Prostate gland (tissue), 2 donors: ENCODE results near the gene WARS2. TPM values are rescaled to one million over a fixed set of nuclear protein-coding genes. Genes with fewer than 3 reads are reported as not detected.

Source experiments
- DNase-seq: peaks from one replicate; pipeline ENCODE4 v3.0.0-alpha.2; 2019; ENCODE audit warnings: low spot score
- H3K27ac ChIP-seq, 2 donors: fragments of 200-600 bp; sonication (generic); 2 replicates each; pipeline ENCODE4 v1.5.1; 2017 to 2019
- H3K27me3 ChIP-seq: fragments of 200-600 bp; sonication (generic); replicated peaks from 2 replicates; pipeline ENCODE4 v1.5.1; 2019; ENCODE audit not compliant: insufficient read depth
- H3K36me3 ChIP-seq, 2 donors: fragments of 200-600 bp; sonication (generic); 1 replicate in 1 of 2; 2 replicates in 1 of 2; pipeline versions ENCODE4 v1.5.1 to v1.8.1; 2017 to 2019
- H3K4me1 ChIP-seq: fragments of 200-600 bp; sonication (generic); replicated peaks from 2 replicates; pipeline ENCODE4 v1.5.1; 2019
- H3K4me3 ChIP-seq, 2 donors: fragments of 200-600 bp; sonication (generic); 2 replicates each; pipeline ENCODE4 v1.5.1; 2017 to 2019
- H3K9me3 ChIP-seq: fragments of 200-600 bp; sonication (generic); 2 replicates; pipeline ENCODE4 v1.5.1; 2017
- CTCF ChIP-seq, 4 experiments: fragments of 200-600 bp in 2 of 4; fragments of 450-650 bp in 2 of 4; sonication (generic) in 2 of 4; IDR thresholded peaks; 1 replicate in 3 of 4; 2 replicates in 1 of 4; pipeline ENCODE4 v1.5.1; 2016 to 2019; ENCODE audit warnings: antibody characterized with exemption in 4 of 4, mild to moderate bottlenecking in 2 of 4, moderate library complexity in 2 of 4
- POLR2A ChIP-seq: fragments of 450-650 bp; IDR thresholded peaks from one replicate; pipeline ENCODE4 v1.6.1; 2016; ENCODE audit warnings: antibody characterized with exemption, mild to moderate bottlenecking
- POLR2AphosphoS5 ChIP-seq: sonication (generic); formaldehyde crosslinking; IDR thresholded peaks from one replicate; pipeline ENCODE4 v1.6.1; 2017; ENCODE audit warnings: antibody characterized with exemption
- WGBS: methylation state at CpG from one replicate; pipeline ENCODE4 v1.1.5; 2018; 5-methylcytosine and 5-hydroxymethylcytosine counted together
- intact Hi-C: fragments of 100-400 bp; cut with DNase I; formaldehyde crosslinking; loops from one replicate; pipeline ENCODE4 v1.14.2; 2022
- total RNA-seq, 2 donors: library from RNA; depleted of rRNA; stranded (reverse); fragments of >200 nt; gene quantifications; one replicate each; pipeline ENCODE4 v1.1.0, GENCODE V29; 2016

Gene WARS2
- total RNA-seq, 2 donors from 2014 or later = 15.6 to 22.0 TPM

- TF ChIP-seq POLR2AphosphoS5 (no peak), POLR2A (no peak), CTCF (IDR thresholded peaks at IDR 0.05) (no peak)
- H3K4me1 ChIP-seq = no peaks in the 10 kb centered on the region
- intact Hi-C loops = no loop called here
Measured at GRCh38 chr1:119102051-119102450, 38.4 kb downstream of the WARS2 start.

GRCh38 chr1:119101563-119101962 lies 38.9 kb downstream of the WARS2 start:
- no peak for TF ChIP-seq POLR2A
- TF ChIP-seq POLR2AphosphoS5 = peak; percentile 87
- DNase-seq = peak; percentile 43
- H3K27ac ChIP-seq = peak overlapping the region; percentile 56 to 77
- H3K36me3 ChIP-seq = no peaks in the 10 kb centered on the region
- intact Hi-C loops = no loop called here
- no peaks in the 10 kb centered on the region for H3K9me3 ChIP-seq
- H3K4me1 ChIP-seq = no peaks in the 10 kb centered on the region
- H3K27me3 ChIP-seq = no peaks in the 10 kb centered on the region
- 7% methylated on average over 1 of the region's 1 CpG for WGBS
- no peak overlapping the region for H3K4me3 ChIP-seq

More at GRCh38 chr1:119102051-119102450, 38.4 kb downstream of the WARS2 start:
- Histone ChIP-seq H3K27ac (peak overlapping the region; percentile 56 to 77), H3K4me3 (no peak overlapping the region), H3K27me3 (no peaks in the 10 kb centered on the region), H3K9me3 (no peaks in the 10 kb centered on the region), H3K36me3 (no peaks in the 10 kb centered on the region)
- 22% methylated on average over 7 of the region's 7 CpGs for WGBS
- no peak for DNase-seq

- TF ChIP-seq POLR2AphosphoS5 (no peak), CTCF (IDR thresholded peaks at IDR 0.05) (no peak), POLR2A (no peak)
- intact Hi-C loops = no loop called here
- DNase-seq = no peak
- Histone ChIP-seq H3K27me3 (no peaks in the 10 kb centered on the region), H3K36me3 (no peaks in the 10 kb centered on the region), H3K27ac (no peak overlapping the region), H3K4me3 (no peak overlapping the region), H3K9me3 (no peaks in the 10 kb centered on the region), H3K4me1 (no peaks in the 10 kb centered on the region)
Measured at GRCh38 chr1:119099775-119100174, 40.7 kb downstream of the WARS2 start.

- no peak for DNase-seq
- Histone ChIP-seq H3K27me3 (no peaks in the 10 kb centered on the region), H3K36me3 (no peaks in the 10 kb centered on the region), H3K9me3 (no peaks in the 10 kb centered on the region), H3K4me1 (no peaks in the 10 kb centered on the region), H3K27ac (no peak overlapping the region), H3K4me3 (no peak overlapping the region)
- intact Hi-C loops = no loop called here
- 93% methylated on average over 3 of the region's 3 CpGs for WGBS
- TF ChIP-seq POLR2AphosphoS5 = no peak
- no peak for TF ChIP-seq CTCF (IDR thresholded peaks at IDR 0.05)
- TF ChIP-seq POLR2A = no peak
Measured at GRCh38 chr1:119097380-119097779, 43.1 kb downstream of the WARS2 start.

- Histone ChIP-seq H3K9me3 (no peaks in the 10 kb centered on the region), H3K36me3 (no peaks in the 10 kb centered on the region), H3K4me1 (no peaks in the 10 kb centered on the region), H3K27ac (no peak overlapping the region), H3K4me3 (no peak overlapping the region), H3K27me3 (no peaks in the 10 kb centered on the region)
- intact Hi-C loops = no loop called here
- TF ChIP-seq CTCF (IDR thresholded peaks at IDR 0.05) (no peak), POLR2AphosphoS5 (no peak), POLR2A (no peak)
- 88% methylated on average over 1 of the region's 1 CpG for WGBS
- no peak for DNase-seq
Measured at GRCh38 chr1:119093721-119094120, 46.7 kb downstream of the WARS2 start.
